ENCODE results near the gene CDCA3. TPM values are rescaled to one million over a fixed set of nuclear protein-coding genes. Genes with fewer than 3 reads are reported as not detected.
A peak's percentile ranks its signal among the peaks of the same experiment; 100 is the strongest.

CDCA3 gene
- total and polyA plus RNA-seq, 2 of the 4 experiments (the other 2 are of a cell fraction) = 23.5 to 61.0 TPM

DNA sequence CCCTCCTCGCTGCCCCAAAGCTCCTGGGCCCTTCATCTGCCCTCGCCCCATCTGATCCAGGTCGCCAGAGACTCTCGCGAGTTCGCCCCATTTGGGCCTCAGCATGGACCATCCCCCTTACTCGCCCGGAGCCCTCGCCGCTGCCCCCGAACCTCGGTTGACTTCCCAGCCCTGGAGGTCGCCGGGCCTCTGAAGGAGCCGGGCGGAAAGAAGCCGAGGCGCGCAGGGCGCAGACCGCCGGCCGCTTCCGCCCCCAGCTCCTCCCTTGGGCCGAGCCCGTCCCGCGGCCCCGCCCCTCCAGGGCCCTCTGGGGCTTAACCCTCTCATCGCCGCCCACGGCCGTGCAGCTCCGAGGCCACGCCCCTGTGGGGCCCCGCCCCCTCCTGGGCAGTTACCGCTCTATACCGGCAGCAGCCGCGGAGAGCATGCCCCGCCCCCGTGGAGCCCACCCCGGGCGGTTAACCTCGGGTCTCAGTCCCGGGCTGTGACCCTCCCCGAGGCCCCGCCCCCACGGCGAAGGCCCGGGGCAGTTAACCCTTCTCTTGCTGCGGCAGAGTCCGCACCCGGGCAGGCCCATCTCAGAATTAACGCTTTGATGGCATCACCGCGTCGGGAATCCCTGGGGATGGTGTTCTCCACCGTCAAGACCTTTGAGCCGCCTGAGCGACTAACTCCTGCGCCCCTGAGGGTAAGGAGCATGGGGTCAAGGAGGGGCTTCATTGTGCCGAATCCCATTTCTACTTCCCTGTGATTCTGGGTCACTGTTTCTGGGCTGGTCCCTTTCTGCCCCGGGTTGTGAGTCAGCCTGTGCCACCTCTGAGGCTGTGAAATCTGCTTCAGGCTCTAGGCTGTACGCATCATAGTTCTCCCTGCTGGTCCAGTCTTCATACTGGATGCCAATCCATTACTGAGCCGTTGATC lies 22.3 kb upstream of the CDCA3 start, which contains the start of gene SPSB2:
SPSB2 (minus strand) TSS at position 210 of the 921 bp plus-strand sequence. CDS start 402 bp downstream, outside the sequence.
- H4K5ac ChIP-seq (ENCODE audit: low read depth, low read length) = peak within 1 kb of the TSS; percentile 77
- H2AFZ ChIP-seq (replicated peaks; ENCODE audit: low read length, poor library complexity) = peak within 1 kb of the TSS; percentile 96
- peak within 1 kb of the TSS; percentile 84 for H2AK5ac ChIP-seq (ENCODE audit: low read depth, low read length)
- peak within 1 kb of the TSS; percentile 40 to 86; a peak in 3 of 4 replicates for H4K8ac ChIP-seq (ENCODE audit: low read depth in 2 of 2, low read length in 2 of 2)
- POLR2A ChIA-PET (ENCODE audit: unreplicated experiment) = interaction anchor here (1.0 to 1.9 kb wide), 2 partner anchors 18 to 71 kb away, joined by 4 to 12 read pairs; no protein-coding TSS in a partner anchor
- peak; percentile 87 for ATAC-seq (ENCODE audit: low read depth)
- H3K36me3 ChIP-seq (ENCODE audit: control insufficient read depth, insufficient read depth, low read length) = peaks cover 33% of the 10 kb centered on the region
- CTCF ChIA-PET = interaction anchor here (0.6 to 3.0 kb wide), 13 partner anchors 8 to 120 kb away, joined by 3 to 17 read pairs (median 3); partner anchors contain the start of genes CDCA3, MLF2 and USP5
- 1% methylated on average over 33 of the region's 66 CpGs; no CpG with 5 or more reads in 1 of the 2 experiments for WGBS, 2 experiments (ENCODE audit: extremely low coverage in 2 of 2, insufficient read length in 1 of 2)
- H2BK120ac ChIP-seq (ENCODE audit: low read depth, low read length) = peak within 1 kb of the TSS; percentile 78
- peak within 1 kb of the TSS; percentile 93 for H3K23ac ChIP-seq (ENCODE audit: low read depth, low read length)
- H2BK20ac ChIP-seq (ENCODE audit: low read depth, low read length) = no peak within 1 kb of the TSS; the same call in 1 of the 2 replicates
- H3K18ac ChIP-seq (ENCODE audit: low read depth, low read length) = peak within 1 kb of the TSS; percentile 75
- peak within 1 kb of the TSS; percentile 87 for H3K4ac ChIP-seq (ENCODE audit: low read depth, low read length)
- peak within 1 kb of the TSS; percentile 86 for H3K14ac ChIP-seq (replicated peaks; ENCODE audit: low read depth, low read length)
- H4K20me1 ChIP-seq (ENCODE audit: insufficient read depth, low read length) = peaks cover 42% of the 10 kb centered on the region
- intact Hi-C loops (cut with micrococcal nuclease) (loop anchor here (1.0 to 5.0 kb wide), 3 partner anchors 18 to 239 kb away; no protein-coding TSS in a partner anchor), in situ Hi-C loops (cut with MboI; ENCODE audit: low sequenced_read_pairs) (no loop called here), dilution Hi-C loops (cut with HindIII; ENCODE audit: low sequenced_read_pairs, unreplicated experiment) (no loop called here)
- H3K9me1 ChIP-seq (ENCODE audit: insufficient read depth, low read length) = no peaks in the 10 kb centered on the region
- BruUV-seq (replicated peaks) = no TSS peak
- H3K27ac ChIP-seq (ENCODE audit: insufficient read depth, low read length) = peak within 1 kb of the TSS; percentile 91
- H3K4me2 ChIP-seq (ENCODE audit: low read depth, low read length) = peak within 1 kb of the TSS; percentile 98
- H3K9me3 ChIP-seq (ENCODE audit: control insufficient read depth, insufficient read depth, low read length) = no peaks in the 10 kb centered on the region
- peak within 1 kb of the TSS; percentile 74 for H2BK5ac ChIP-seq (ENCODE audit: low read depth, low read length, poor library complexity, severe bottlenecking)
- peaks cover 32 to 63% of the 10 kb centered on the region in 2 experiments for H3K79me1 ChIP-seq (ENCODE audit: low read depth in 1 of 2, low read length in 2 of 2)
- peaks cover 15% of the 10 kb centered on the region for H3K4me1 ChIP-seq (ENCODE audit: control insufficient read depth, insufficient read depth, low read length)
- peak within 1 kb of the TSS; percentile 95 for H3K4me3 ChIP-seq (ENCODE audit: insufficient read depth, low read depth, low read length)
- peak within 1 kb of the TSS; percentile 94 for H3K9ac ChIP-seq (ENCODE audit: low read depth, low read length)
- peak within 1 kb of the TSS; percentile 62; the same call in 1 of the 2 replicates for H3K56ac ChIP-seq (ENCODE audit: extremely low read depth, insufficient read depth, low read length)
- no peaks in the 10 kb centered on the region for H3K27me3 ChIP-seq (ENCODE audit: control insufficient read depth, insufficient read depth, low read length)
- H2AK9ac ChIP-seq (replicated peaks; ENCODE audit: low read depth, low read length, poor library complexity) = peak within 1 kb of the TSS; percentile 97
- peak within 1 kb of the TSS; percentile 76 for H4K91ac ChIP-seq (ENCODE audit: insufficient read depth, low read depth, low read length)
- TF ChIP-seq NFE2L2 (IDR thresholded peaks at IDR 0.05; ENCODE audit: low read depth, low read length) (no peak), MXI1 (IDR thresholded peaks at IDR 0.05; ENCODE audit: borderline replicate concordance, low read depth, low read length) (peak; percentile 78), MAZ (IDR thresholded peaks at IDR 0.05; ENCODE audit: borderline replicate concordance, low read depth, low read length) (peak; percentile 88), CHD1 (IDR thresholded peaks at IDR 0.05; ENCODE audit: low read depth, low read length) (no peak)
- peak; percentile 92 for DNase-seq
- H2BK15ac ChIP-seq (ENCODE audit: low read depth, low read length) = peak within 1 kb of the TSS; percentile 77; the same call in 1 of the 3 replicates
